Measurements from ENCODE around the gene NR2F6.

The NR2F6 gene

GRCh38 chr19:17263712-17264640 is 18.3 kb upstream of the NR2F6 start:
- DNase-seq, result no peak

DNA sequence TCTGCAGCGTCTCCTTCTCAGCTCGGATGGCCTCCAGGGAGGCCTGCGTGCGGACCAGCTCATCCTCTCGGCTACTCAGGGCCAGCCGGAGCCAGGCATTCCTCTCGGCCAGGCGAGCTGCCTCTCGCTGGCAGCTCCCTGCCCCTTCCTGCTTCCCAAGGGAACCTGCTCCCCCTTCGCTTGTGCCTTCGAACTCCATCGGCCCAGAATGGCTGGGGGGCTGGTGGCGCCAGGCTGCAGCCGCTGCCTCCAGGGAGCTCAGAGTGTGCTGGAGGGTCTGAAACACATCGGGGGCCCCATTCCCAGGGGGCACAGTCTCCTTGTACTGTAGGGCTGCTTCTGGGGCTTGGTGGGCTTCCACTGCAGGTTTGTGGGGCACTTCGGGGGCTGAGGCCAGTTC is 16.8 kb upstream of the NR2F6 start:
- no peak for DNase-seq

DNA sequence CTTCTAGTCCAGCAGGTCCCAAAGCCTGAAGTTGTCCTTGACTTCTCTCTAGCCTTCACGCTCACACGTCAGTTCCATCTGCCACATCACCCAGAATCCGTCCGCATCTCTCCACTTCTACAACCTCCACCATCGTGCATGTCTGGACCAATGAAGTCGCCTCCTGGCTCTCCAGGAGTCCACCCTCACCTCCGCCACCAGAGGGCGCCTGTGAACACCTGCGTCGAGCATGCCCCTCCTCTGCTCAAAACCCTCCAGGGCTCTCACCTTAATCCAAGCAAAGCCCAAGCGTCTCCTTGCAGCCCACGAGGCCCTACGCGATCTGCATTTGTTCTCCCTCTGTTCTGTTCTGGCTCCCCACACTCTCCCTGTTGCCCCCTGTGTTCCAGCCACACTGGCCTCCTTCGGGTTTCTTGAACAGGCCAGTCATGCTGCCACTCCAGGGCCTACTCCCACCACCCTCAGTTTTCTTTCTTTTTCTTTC is 15.2 kb upstream of the NR2F6 start:
- DNase-seq, result peak; percentile 70

DNA sequence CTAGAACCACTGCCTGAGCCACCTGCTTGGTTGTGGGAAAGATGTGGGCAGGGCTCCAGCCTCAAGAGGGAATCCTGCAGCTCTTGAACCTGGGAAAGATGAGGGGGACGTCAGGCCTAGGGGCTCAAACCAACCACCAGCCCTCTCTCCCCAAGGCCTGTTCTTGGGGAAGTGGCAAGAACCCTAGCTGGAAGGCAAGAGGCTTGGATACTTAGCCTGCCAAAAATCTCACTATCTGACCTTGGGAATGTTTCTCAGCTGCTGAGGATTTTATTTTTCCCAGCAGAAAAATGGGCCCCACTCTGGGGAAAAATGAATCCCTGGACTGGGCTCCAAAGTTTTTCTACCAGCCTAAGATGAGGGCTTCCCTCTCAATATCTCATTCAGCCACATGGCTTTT is 14.2 kb upstream of the NR2F6 start:
- DNase-seq, result no peak

GRCh38 chr19:17259118-17259780 is 13.5 kb upstream of the NR2F6 start:
- no peak for DNase-seq

DNA sequence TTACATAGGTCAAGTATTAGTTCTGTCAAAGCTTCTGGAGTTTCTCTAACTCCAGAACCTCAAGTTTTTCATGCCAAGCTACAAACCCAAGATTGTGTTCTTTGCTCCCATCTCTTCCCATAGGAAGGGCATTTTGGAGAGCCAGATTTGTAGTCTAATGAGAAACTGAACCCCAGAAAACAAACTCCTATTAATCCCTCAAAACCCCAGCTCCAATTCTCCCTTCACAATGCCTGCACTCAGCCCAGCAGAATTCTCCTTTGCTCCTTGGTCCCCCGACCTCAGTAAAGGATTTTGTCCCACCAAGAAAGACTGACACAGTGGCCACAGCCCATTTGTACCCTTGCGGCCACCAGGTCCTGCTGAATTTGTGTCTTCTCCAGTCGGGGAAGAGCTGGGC is 10.4 kb upstream of the NR2F6 start:
- no peak for DNase-seq

GRCh38 chr19:17255150-17255621 is 9.5 kb upstream of the NR2F6 start:
- no peak for DNase-seq

- DNase-seq, result no peak
These were observed 8.9 kb upstream of the NR2F6 start for GRCh38 chr19:17254636-17255035.

- no peak for DNase-seq
These were observed 4.3 kb upstream of the NR2F6 start for GRCh38 chr19:17249887-17250548.

DNA sequence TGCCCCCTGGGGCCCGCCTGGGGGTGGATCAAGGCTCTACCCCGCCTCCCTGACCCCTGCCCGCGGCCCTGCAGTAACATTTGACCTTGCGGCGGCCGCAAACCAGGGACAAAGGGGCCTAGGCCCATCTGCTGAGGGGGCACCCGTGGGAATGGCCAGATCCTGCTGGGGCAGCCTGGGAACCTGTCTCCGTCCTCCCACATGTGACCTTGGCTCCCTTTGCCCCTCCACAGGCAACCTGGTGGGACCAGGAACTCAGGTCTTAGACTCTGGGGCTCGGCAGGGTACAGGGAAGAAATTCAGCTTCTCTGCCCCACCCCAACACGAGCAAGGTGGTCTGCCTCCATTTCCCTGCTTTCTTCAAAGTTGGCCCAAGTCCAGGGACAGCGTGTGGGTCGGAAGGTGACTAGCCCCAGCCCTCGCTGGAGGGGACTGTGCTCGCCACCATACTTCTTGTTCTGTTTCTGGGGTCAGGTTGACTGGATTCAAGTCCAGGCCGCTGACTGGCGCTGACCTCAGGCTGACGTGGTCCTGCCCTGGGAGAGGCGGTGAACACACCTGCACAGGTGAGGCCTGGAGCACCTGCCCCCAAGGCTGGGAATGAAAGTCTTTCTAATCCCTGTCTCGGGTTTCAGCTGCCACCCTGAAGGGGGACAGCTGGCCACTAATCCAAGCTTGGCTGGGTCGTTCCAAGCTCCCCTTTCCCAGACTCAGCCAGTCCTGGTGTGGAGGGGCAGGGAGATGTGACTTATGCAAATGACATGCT is 2.5 kb upstream of the NR2F6 start:
- no peak for DNase-seq

DNA sequence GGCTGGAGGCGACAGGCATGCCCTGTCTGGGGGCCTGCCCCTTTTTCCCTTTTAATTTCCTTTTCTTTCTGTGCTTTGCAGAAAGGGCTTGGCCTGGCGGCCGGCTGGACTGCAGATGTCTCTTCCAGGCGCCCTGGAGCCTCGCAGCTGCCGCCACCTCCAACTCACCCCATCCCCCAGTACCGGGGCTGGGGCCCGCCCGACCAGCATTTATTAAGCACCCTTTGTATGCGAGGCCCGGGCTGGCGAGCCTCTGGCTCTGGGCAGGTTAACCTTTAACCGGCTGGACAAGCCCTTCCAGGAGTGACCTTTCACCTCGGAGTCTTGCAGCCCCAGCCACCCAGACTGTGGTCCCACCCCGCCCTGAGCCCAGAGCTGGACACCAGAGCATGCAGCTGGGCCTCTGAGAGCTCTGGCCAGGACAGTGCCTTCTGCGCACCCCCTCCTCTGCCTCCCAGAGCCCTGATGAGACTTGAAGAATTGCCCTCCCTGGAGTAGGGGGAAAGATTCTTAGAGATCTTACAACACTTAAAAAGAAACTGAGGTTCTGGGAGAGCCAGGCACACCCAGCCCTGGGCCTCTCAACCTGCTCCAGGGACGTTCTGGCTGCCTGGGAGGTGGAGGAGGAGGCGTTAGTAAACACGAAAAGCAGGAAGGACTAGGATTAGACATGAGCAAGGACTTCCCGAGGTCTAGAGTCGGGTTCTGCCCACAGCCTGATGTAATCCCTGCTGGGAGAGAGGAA is 1.1 kb upstream of the NR2F6 start:
- peak; percentile 1 for DNase-seq

DNA sequence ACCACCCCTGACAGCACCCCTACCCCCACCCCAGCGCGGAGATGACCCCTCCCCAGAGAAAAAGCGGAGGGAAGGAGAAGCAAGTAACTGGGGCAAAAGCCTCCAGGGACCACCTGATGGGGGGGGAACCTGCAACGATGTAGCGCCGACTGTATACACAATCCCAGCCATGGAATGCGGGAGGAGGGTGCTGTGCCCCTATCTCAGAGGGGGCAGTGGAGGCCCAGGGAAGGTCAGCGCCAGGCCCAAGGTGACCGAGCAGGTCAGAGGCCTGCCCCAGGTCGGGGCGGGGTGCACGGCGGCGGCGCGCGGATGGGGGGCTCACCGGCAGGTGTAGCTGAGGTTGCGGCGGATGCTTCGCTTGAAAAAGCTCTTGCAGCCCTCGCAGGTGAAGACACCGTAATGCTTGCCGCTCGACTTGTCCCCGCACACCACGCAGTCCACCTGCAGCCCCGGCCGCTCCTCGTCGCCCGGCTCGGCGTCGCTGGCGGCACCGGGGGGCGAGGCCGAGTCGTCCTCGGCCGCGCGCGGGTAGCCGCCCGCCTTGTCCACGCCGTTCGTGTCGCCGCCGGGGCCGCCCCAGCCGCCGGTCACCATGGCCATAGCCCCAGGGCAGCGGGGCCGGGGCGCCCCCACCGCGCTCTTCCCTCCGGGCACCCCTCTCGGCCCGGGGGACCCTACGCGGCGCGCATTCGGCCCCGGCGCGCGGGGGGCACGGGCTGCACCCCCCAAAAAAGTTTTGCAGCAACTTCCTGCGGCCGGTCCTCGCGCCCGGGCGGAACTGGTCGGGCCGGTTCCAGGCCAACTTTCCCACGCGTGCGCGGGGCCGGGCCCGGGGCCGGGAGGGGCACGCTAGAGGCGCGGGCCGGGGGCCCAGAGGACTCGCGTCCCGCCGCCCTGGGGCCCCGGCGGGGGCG is 843 bp downstream of the NR2F6 start:
- no peak for DNase-seq

GRCh38 chr19:17243830-17244617 is 1.7 kb downstream of the NR2F6 start:
- no peak for DNase-seq

DNA sequence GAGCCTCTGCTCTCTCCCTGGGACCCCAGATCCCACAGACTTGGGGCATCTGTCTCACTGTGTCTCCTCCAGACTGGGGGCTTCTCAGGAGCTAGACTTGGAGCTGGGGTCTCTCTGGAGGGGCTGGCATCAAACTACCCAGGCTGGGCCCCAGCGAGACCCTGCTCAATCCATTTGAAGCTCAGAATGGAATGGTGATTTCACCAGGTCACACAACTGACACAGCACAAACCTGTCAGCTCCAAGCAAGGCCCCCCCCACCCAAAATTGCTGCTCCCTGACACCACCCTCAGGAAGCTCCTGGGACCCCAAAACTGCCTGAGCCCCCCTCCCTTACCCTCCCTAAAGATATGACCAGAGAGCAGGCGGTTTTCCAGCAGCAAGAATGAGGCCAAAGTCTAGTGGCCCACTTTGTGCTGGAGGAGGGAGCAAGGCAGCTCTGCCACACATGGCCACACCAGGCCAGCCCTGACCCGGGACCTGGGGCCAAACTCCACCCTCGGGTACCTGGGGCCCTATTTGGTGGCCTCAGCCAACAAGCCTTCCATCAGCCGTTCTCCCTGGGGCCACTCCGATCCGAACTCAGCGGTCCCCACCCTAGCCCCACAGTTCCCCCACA is 2.4 kb downstream of the NR2F6 start:
- no peak for DNase-seq

- DNase-seq, result no peak
These were observed 3.1 kb downstream of the NR2F6 start for GRCh38 chr19:17242431-17243208.

- no peak for DNase-seq
These were observed 4.8 kb downstream of the NR2F6 start for GRCh38 chr19:17240826-17241399.

GRCh38 chr19:17240062-17240752 is 5.5 kb downstream of the NR2F6 start:
- DNase-seq, result no peak
